Thyroid gland (tissue), 4 donors: ENCODE results near the gene CNTN1. TPM values are rescaled to one million over a fixed set of nuclear protein-coding genes. Genes with fewer than 3 reads are reported as not detected.

Source experiments
- DNase-seq, 2 donors: peaks; one replicate each; pipeline ENCODE4 v3.0.0-alpha.2; 2019
- H3K27ac ChIP-seq, 3 donors: fragments of 200-600 bp; sonication (generic); 1 replicate in 2 of 3; 2 replicates in 1 of 3; pipeline ENCODE4 v1.5.1; 2016 to 2019; ENCODE audit warnings: mild to moderate bottlenecking in 1 of 3, moderate library complexity in 1 of 3
- H3K27me3 ChIP-seq: fragments of 200-600 bp; sonication (generic); one replicate; pipeline ENCODE4 v1.5.1; 2019
- H3K36me3 ChIP-seq, 2 donors: fragments of 200-600 bp; sonication (generic); one replicate each; pipeline ENCODE4 v1.5.1; 2016 to 2019
- H3K4me1 ChIP-seq, 2 donors: fragments of 200-600 bp; sonication (generic); one replicate each; pipeline ENCODE4 v1.5.1; 2017 to 2019
- H3K4me3 ChIP-seq, 3 donors: fragments of 200-600 bp; sonication (generic); replicated peaks in 1 of 3; 1 replicate in 2 of 3; 2 replicates in 1 of 3; pipeline ENCODE4 v1.5.1; 2016; ENCODE audit warnings: mild to moderate bottlenecking in 1 of 3
- H3K9me3 ChIP-seq: fragments of 200-600 bp; sonication (generic); one replicate; pipeline ENCODE4 v1.5.1; 2017
- POLR2A ChIP-seq, 2 donors: fragments of 450-650 bp; IDR thresholded peaks; one replicate each; pipeline ENCODE4 v1.6.1; 2017; ENCODE audit warnings: antibody characterized with exemption in 2 of 2, mild to moderate bottlenecking in 2 of 2, moderate library complexity in 1 of 2
- WGBS, 2 donors: methylation state at CpG; one replicate each; pipeline ENCODE4 v1.1.5; 2017; 5-methylcytosine and 5-hydroxymethylcytosine counted together
- intact Hi-C: fragments of 100-400 bp; cut with DNase I; formaldehyde crosslinking; loops from one replicate; pipeline ENCODE4 v1.15.1; 2023
- total RNA-seq, 4 donors: library from RNA; depleted of rRNA; stranded (reverse); fragments of >200 nt; gene quantifications; one replicate each; pipeline ENCODE4 v1.2.3, GENCODE V29; 2016
- TF ChIP-seq, protein P1 (sequence below), 6 experiments: fragments of 200-600 bp in 3 of 6; fragments of 450-650 bp in 3 of 6; sonication (generic) in 3 of 6; IDR thresholded peaks; one replicate each; pipeline ENCODE4 v1.5.1; 2016 to 2019; ENCODE audit warnings: antibody characterized with exemption in 6 of 6, mild to moderate bottlenecking in 2 of 6, inconsistent platforms in 1 of 6, moderate library complexity in 1 of 6

The CNTN1 gene
- total RNA-seq, 4 donors from 2014 or later: 1.9 to 2.7 (median 2.0) TPM

- Histone ChIP-seq H3K4me3 (no peak overlapping the region), H3K4me1 (no peaks in the 10 kb centered on the region), H3K27me3 (no peaks in the 10 kb centered on the region), H3K36me3 (no peaks in the 10 kb centered on the region), H3K9me3 (no peaks in the 10 kb centered on the region), H3K27ac (no peak overlapping the region)
- 84 to 97% methylated on average over 5 of the region's 5 CpGs for WGBS, 2 donors
- no peak for DNase-seq
- intact Hi-C loops: no loop called here
- TF ChIP-seq, protein P1, sequence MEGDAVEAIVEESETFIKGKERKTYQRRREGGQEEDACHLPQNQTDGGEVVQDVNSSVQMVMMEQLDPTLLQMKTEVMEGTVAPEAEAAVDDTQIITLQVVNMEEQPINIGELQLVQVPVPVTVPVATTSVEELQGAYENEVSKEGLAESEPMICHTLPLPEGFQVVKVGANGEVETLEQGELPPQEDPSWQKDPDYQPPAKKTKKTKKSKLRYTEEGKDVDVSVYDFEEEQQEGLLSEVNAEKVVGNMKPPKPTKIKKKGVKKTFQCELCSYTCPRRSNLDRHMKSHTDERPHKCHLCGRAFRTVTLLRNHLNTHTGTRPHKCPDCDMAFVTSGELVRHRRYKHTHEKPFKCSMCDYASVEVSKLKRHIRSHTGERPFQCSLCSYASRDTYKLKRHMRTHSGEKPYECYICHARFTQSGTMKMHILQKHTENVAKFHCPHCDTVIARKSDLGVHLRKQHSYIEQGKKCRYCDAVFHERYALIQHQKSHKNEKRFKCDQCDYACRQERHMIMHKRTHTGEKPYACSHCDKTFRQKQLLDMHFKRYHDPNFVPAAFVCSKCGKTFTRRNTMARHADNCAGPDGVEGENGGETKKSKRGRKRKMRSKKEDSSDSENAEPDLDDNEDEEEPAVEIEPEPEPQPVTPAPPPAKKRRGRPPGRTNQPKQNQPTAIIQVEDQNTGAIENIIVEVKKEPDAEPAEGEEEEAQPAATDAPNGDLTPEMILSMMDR (IDR thresholded peaks at IDR 0.05): no peak
- no peak for TF ChIP-seq POLR2A (IDR thresholded peaks at IDR 0.05)
These were observed 325.8 kb downstream of the CNTN1 start for GRCh38 chr12:41018010-41018409.

DNA sequence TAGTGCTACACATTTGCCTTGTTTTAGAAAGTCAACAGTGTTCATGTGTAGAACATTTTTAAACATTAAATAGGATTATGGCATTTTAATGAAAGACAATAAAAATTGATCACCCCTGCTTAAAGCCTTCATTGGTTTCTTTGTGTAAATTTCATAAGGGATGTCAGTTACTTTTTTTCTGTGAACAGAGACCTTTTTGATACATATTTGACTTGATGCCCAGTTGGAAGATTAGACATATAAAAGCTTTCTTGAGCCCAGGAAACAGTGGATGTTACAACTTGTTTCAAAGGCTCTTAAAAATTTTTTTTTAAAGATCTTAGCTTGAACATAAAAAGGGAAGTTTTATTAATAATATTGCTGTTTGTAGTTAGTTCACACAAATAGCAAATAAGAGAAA lies 327.2 kb downstream of the CNTN1 start:
- TF ChIP-seq, protein P1 (IDR thresholded peaks at IDR 0.05): no peak
- TF ChIP-seq POLR2A (IDR thresholded peaks at IDR 0.05): no peak
- H3K27me3 ChIP-seq: no peaks in the 10 kb centered on the region
- H3K4me1 ChIP-seq: no peaks in the 10 kb centered on the region
- no peaks in the 10 kb centered on the region for H3K9me3 ChIP-seq
- no peak for DNase-seq
- H3K4me3 ChIP-seq: no peak overlapping the region
- H3K36me3 ChIP-seq: no peaks in the 10 kb centered on the region
- H3K27ac ChIP-seq: no peak overlapping the region
- intact Hi-C loops: no loop called here

DNA sequence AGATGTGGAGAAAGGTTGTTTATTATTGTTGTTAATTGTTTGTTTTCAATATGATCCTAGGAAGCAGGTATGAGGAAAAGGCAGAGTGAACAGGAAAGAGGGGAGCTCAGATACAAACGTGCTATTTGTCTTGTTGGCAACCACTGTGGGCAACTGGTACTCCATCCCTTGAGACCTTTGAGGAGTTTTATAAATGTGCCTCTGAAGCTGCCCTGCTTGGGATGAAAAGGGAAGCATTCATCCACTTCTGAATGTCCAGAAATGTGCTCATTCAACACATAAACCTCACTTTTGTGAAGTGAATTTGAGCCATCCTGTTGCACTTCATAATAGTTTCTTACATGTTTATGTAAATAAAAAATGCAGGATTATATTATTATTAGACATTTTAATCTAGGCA lies 331.6 kb downstream of the CNTN1 start:
- H3K9me3 ChIP-seq: no peaks in the 10 kb centered on the region
- H3K4me3 ChIP-seq: no peak overlapping the region
- 44 to 49% methylated on average over 1 of the region's 1 CpG for WGBS, 2 donors
- no peaks in the 10 kb centered on the region for H3K36me3 ChIP-seq
- H3K4me1 ChIP-seq: no peaks in the 10 kb centered on the region
- no peaks in the 10 kb centered on the region for H3K27me3 ChIP-seq
- intact Hi-C loops: no loop called here
- no peak overlapping the region for H3K27ac ChIP-seq
- TF ChIP-seq POLR2A (IDR thresholded peaks at IDR 0.05): no peak
- TF ChIP-seq, protein P1 (IDR thresholded peaks at IDR 0.05): no peak
- DNase-seq: no peak

GRCh38 chr12:41026151-41026550 lies 333.9 kb downstream of the CNTN1 start:
- DNase-seq: no peak
- H3K36me3 ChIP-seq: no peaks in the 10 kb centered on the region
- WGBS, 2 donors: 91 to 94% methylated on average over 1 of the region's 1 CpG
- H3K27ac ChIP-seq: no peak overlapping the region
- intact Hi-C loops: no loop called here
- no peaks in the 10 kb centered on the region for H3K4me1 ChIP-seq
- no peaks in the 10 kb centered on the region for H3K27me3 ChIP-seq
- no peak overlapping the region for H3K4me3 ChIP-seq
- H3K9me3 ChIP-seq: no peaks in the 10 kb centered on the region
- TF ChIP-seq, protein P1 (IDR thresholded peaks at IDR 0.05): no peak
- TF ChIP-seq POLR2A (IDR thresholded peaks at IDR 0.05): no peak

DNA sequence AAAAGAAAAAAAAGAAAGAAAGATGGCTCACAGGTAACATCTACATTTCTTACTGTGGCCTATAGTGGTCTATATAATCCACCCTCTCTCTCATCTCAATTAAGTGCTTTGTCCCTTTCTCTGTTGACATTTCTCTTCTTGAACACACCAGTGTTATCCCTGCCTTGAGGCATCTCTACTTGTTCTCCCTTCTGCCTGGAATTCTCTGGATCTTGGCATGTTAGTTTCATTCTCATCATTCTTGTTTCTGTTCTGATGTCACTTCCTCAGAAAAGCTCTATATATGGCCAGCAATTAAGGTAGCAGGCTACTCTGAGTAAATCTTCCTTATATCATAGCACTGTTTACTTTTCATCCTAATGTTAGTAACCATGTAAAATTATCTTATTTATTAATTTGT lies 340.1 kb downstream of the CNTN1 start:
- no peak for TF ChIP-seq POLR2A (IDR thresholded peaks at IDR 0.05)
- TF ChIP-seq, protein P1 (IDR thresholded peaks at IDR 0.05): no peak
- DNase-seq: no peak
- H3K9me3 ChIP-seq: no peaks in the 10 kb centered on the region
- H3K27me3 ChIP-seq: no peaks in the 10 kb centered on the region
- no peak overlapping the region for H3K27ac ChIP-seq
- H3K36me3 ChIP-seq: no peaks in the 10 kb centered on the region
- intact Hi-C loops: no loop called here
- H3K4me3 ChIP-seq: no peak overlapping the region
- H3K4me1 ChIP-seq: no peaks in the 10 kb centered on the region
